Measurements from ENCODE around the gene NUDT4.

GRCh38 chr12:93360688-93361087 lies 17.0 kb upstream of the NUDT4 start:
- no peak for TF ChIP-seq CTCF (IDR thresholded peaks at IDR 0.05)
- no peak for TF ChIP-seq POLR2A (IDR thresholded peaks at IDR 0.05)

Data from vagina (tissue), 2 donors.